Heart left ventricle (tissue), 16 donors: ENCODE results near the gene CDC23. TPM values are rescaled to one million over a fixed set of nuclear protein-coding genes. Genes with fewer than 3 reads are reported as not detected.
"Not testable (repeated sequence)": the region's sequence is repeated elsewhere in the genome, so short reads cannot be mapped to it uniquely, and the experiment has no call there.

Experiments
- ATAC-seq, 4 donors: fragments of 200-7000 bp; cut with Tn5 transposase; one replicate each; pipeline ENCODE4 v1.9.1; 2020 to 2022; ENCODE audit warnings: moderate library complexity in 4 of 4, mild to moderate bottlenecking in 3 of 4, moderate number of reproducible peaks in 1 of 4
- DNase-seq, 5 donors: peaks; one replicate each; pipeline ENCODE4 v3.0.0-alpha.2; 2020
- H3K27ac ChIP-seq, 12 donors: fragments of 200-600 bp; sonication (generic) in 4 of 12; one replicate each; pipeline versions ENCODE4 v1.5.0 to v1.8.0; 2016 to 2022; ENCODE audit warnings: mild to moderate bottlenecking in 2 of 12
- H3K27me3 ChIP-seq, 9 donors: fragments of 200-600 bp; sonication (generic) in 2 of 9; one replicate each; pipeline versions ENCODE4 v1.5.1 to v1.8.0; 2016 to 2022; ENCODE audit warnings: mild to moderate bottlenecking in 3 of 9
- H3K36me3 ChIP-seq, 9 donors: fragments of 200-600 bp; sonication (generic) in 2 of 9; one replicate each; pipeline versions ENCODE4 v1.5.0 to v1.8.0; 2018 to 2022; ENCODE audit warnings: mild to moderate bottlenecking in 2 of 9
- H3K4me1 ChIP-seq, 12 donors: fragments of 200-600 bp; sonication (generic) in 4 of 12; one replicate each; pipeline versions ENCODE4 v1.5.0 to v1.8.0; 2016 to 2022; ENCODE audit warnings: mild to moderate bottlenecking in 3 of 12
- H3K4me3 ChIP-seq, 12 donors: fragments of 200-600 bp; sonication (generic) in 4 of 12; one replicate each; pipeline versions ENCODE4 v1.5.0 to v1.8.0; 2017 to 2022; ENCODE audit warnings: mild to moderate bottlenecking in 9 of 12, moderate library complexity in 4 of 12
- H3K9me3 ChIP-seq, 12 donors: fragments of 200-600 bp; sonication (generic) in 4 of 12; one replicate each; pipeline versions ENCODE4 v1.5.0 to v1.8.0; 2016 to 2022; ENCODE audit warnings: mild to moderate bottlenecking in 1 of 12
- CTCF ChIP-seq, 12 donors: fragments of 200-600 bp; sonication (generic) in 4 of 12; IDR thresholded peaks; one replicate each; pipeline versions ENCODE4 v1.5.0 to v1.8.0; 2018 to 2022; ENCODE audit warnings: antibody characterized with exemption in 12 of 12, mild to moderate bottlenecking in 5 of 12
- POLR2A ChIP-seq, 2 donors: fragments of 450-650 bp; IDR thresholded peaks; one replicate each; pipeline ENCODE4 v1.6.1; 2017; ENCODE audit warnings: antibody characterized with exemption in 2 of 2, mild to moderate bottlenecking in 2 of 2, moderate library complexity in 2 of 2
- WGBS, 4 donors: extraction: QIAGEN DNeasy Blood & Tissue Kit in 2 of 4; methylation state at CpG; one replicate each; pipeline versions ENCODE4 v1.1.5 to v1.1.7; 2013 to 2018; 5-methylcytosine and 5-hydroxymethylcytosine counted together
- intact Hi-C, 10 donors: fragments of 100-400 bp; cut with DNase I; formaldehyde crosslinking; loops; one replicate each; pipeline versions ENCODE4 v1.11.1 to v1.14.2; 2022
- polyA plus RNA-seq, 2 donors: library from polyadenylated mRNA; stranded (reverse); fragments of 200-250 nt; gene quantifications; one replicate each; pipeline ENCODE4 v1.2.3, GENCODE V29; 2013
- total RNA-seq, 9 donors: library from RNA; depleted of rRNA in 2 of 9; stranded (reverse); fragments of >200 nt in 2 of 9; fragmentation: NEBNext Ultra II Directional in 3 of 9; extraction: Animal tissue kit (Norgen Biotek cat#: 25700) in 3 of 9; gene quantifications; one replicate each; pipeline versions ENCODE4 v1.1.0 to v1.2.4, GENCODE V29; 2016 to 2023
- donor health status: ischemic (EF 13 %, LVEDD 7.1; RV severe dilation, severe dysfunction).
- donor health status: healthy with polysubstance abuse.
- donor health status: DM: no; HTN: yes; CAD: no.
- donor health status: DM: no; HTN: no; CAD: no.
- donor health status: ischemic (EF 25% LVEDD 6.9; RV normal size, moderate dysfunction).
- donor health status: ischemic (EF 25% LVEDD 5.7; RV mildly dilated, moderate dysfunction).
- donor health status: healthy.
- donor health status: DM: yes; HTN: yes; CAD: no.
- donor health status: ischemic (EF 35%, LVEDD 5.7; RV mildly dilated, moderate dysfunction).
- donor health status: nonischemic (EF 11% LVEDD 7.7; RV severe dilation, severe dysfunction).
- donor health status: DM: yes; HTN: yes; CAD: no.
- donor health status: PGD.
- donor health status: ischemic (EF 29% LVEDD 5.4; RV normal size, mild dysfunction).
- donor health status: nonischemic (EF 23%, LVEDD 6.1; RV moderate dilation, normal function).

Gene CDC23
- total and polyA plus RNA-seq, 11 donors = 10.1 to 25.6 (median 17.2) TPM

- 81 to 93% (median 84%) methylated on average over 3 of the region's 3 CpGs for WGBS, 4 donors
These were observed 39.8 kb upstream of the CDC23 start for GRCh38 chr5:138252944-138253343.

GRCh38 chr5:138247800-138248199 is 34.7 kb upstream of the CDC23 start:
- H3K4me3 ChIP-seq, H3K36me3 ChIP-seq, H3K27me3 ChIP-seq, intact Hi-C loops, H3K4me1 ChIP-seq, H3K9me3 ChIP-seq, ATAC-seq, DNase-seq, H3K27ac ChIP-seq: not testable (repeated sequence)
- WGBS, 4 donors = 78 to 81% (median 79%) methylated on average over 2 of the region's 2 CpGs

More at GRCh38 chr5:138252944-138253343, 39.8 kb upstream of the CDC23 start:
- no peak for ATAC-seq
- H3K27me3 ChIP-seq = peaks cover 0 to 4% (median 0%) of the 10 kb centered on the region in 9 donors
- no peak overlapping the region for H3K4me3 ChIP-seq
- intact Hi-C loops = no loop called here
- H3K36me3 ChIP-seq = no peaks in the 10 kb centered on the region
- H3K4me1 ChIP-seq = no peaks in the 10 kb centered on the region
- no peak for DNase-seq
- H3K27ac ChIP-seq = no peak overlapping the region
- TF ChIP-seq POLR2A (IDR thresholded peaks at IDR 0.05) (no peak), CTCF (IDR thresholded peaks at IDR 0.05) (no peak)
- no peaks in the 10 kb centered on the region for H3K9me3 ChIP-seq

GRCh38 chr5:138246822-138247221 is 33.7 kb upstream of the CDC23 start:
- H3K27ac ChIP-seq = no peak overlapping the region
- TF ChIP-seq POLR2A (IDR thresholded peaks at IDR 0.05) (no peak), CTCF (IDR thresholded peaks at IDR 0.05) (no peak)
- peaks cover 0 to 3% (median 0%) of the 10 kb centered on the region in 9 donors for H3K27me3 ChIP-seq
- WGBS, 4 donors = 86 to 95% (median 90%) methylated on average over 4 of the region's 4 CpGs
- no peak for DNase-seq
- peaks cover 0 to 7% (median 3%) of the 10 kb centered on the region in 12 donors for H3K4me1 ChIP-seq
- no peaks in the 10 kb centered on the region for H3K9me3 ChIP-seq
- intact Hi-C loops = no loop called here
- no peaks in the 10 kb centered on the region for H3K36me3 ChIP-seq
- H3K4me3 ChIP-seq = no peak overlapping the region
- no peak for ATAC-seq

- no peaks in the 10 kb centered on the region for H3K9me3 ChIP-seq
- H3K4me1 ChIP-seq = peaks cover 0 to 12% (median 6%) of the 10 kb centered on the region in 12 donors
- H3K27ac ChIP-seq = no peak overlapping the region
- DNase-seq = no peak
- H3K4me3 ChIP-seq = no peak overlapping the region
- TF ChIP-seq CTCF (IDR thresholded peaks at IDR 0.05) = no peak
- no peak for TF ChIP-seq POLR2A (IDR thresholded peaks at IDR 0.05)
- H3K36me3 ChIP-seq = no peaks in the 10 kb centered on the region
- intact Hi-C loops = no loop called here
- ATAC-seq = no peak
- 75 to 89% (median 86%) methylated on average over 4 of the region's 4 CpGs for whole genome bisulfite sequencing, 4 donors
- H3K27me3 ChIP-seq = peaks cover 0 to 8% (median 0%) of the 10 kb centered on the region in 9 donors
These were observed 33.2 kb upstream of the CDC23 start for GRCh38 chr5:138246334-138246733.

GRCh38 chr5:138245717-138246116 is 32.6 kb upstream of the CDC23 start:
- H3K27ac ChIP-seq = no peak overlapping the region
- no peaks in the 10 kb centered on the region for H3K9me3 ChIP-seq
- H3K4me3 ChIP-seq = no peak overlapping the region
- DNase-seq = no peak
- no peak for ATAC-seq
- 14 to 38% (median 31%) methylated on average over 1 of the region's 1 CpG; no CpG with 5 or more reads in 1 of the 4 donors for WGBS, 4 donors
- peaks cover 0 to 16% (median 7%) of the 10 kb centered on the region in 12 donors for H3K4me1 ChIP-seq
- no peak for TF ChIP-seq CTCF (IDR thresholded peaks at IDR 0.05)
- no peak for TF ChIP-seq POLR2A (IDR thresholded peaks at IDR 0.05)
- H3K27me3 ChIP-seq = peaks cover 0 to 14% (median 0%) of the 10 kb centered on the region in 9 donors
- H3K36me3 ChIP-seq = no peaks in the 10 kb centered on the region
- intact Hi-C loops = no loop called here
